ENCODE data around the gene KLHL18.

GRCh38 chr3:47367631-47368030, 84.9 kb downstream of the KLHL18 start:
- TF ChIP-seq CTCF (IDR thresholded peaks at IDR 0.05) (no peak), POLR2A (IDR thresholded peaks at IDR 0.05) (no peak)
